HL-60 (cell line): ENCODE results near the gene BICRAL.

Experiments used
- DNase-seq, 2 experiments: peaks; one replicate each; pipeline ENCODE4 v3.0.0-alpha.2; 2010 to 2020; ENCODE audit warnings: low read depth in 1 of 2, low spot score in 1 of 2
- H3K27ac ChIP-seq: fragments of 250-450 bp; sonication (Bioruptor Pico); replicated peaks from 2 replicates; pipeline ENCODE4 v1.5.1; 2020; ENCODE audit warnings: mild to moderate bottlenecking, moderate library complexity
- H3K27me3 ChIP-seq: fragments of 250-450 bp; sonication (Bioruptor Pico); 2 replicates; pipeline ENCODE4 v1.5.1; 2021; ENCODE audit warnings: mild to moderate bottlenecking, moderate library complexity; ENCODE audit not compliant: insufficient read depth, poor library complexity, severe bottlenecking
- H3K4me3 ChIP-seq: replicated peaks from 2 replicates; pipeline ENCODE4 v1.5.1; 2011; ENCODE audit warnings: mild to moderate bottlenecking, control low read depth, low read length; ENCODE audit not compliant: insufficient read depth
- CTCF ChIP-seq: IDR thresholded peaks from one replicate; pipeline ENCODE4 v1.5.1; 2011; ENCODE audit warnings: low read length, control low read depth, inconsistent platforms; ENCODE audit not compliant: insufficient read depth
- GABPA ChIP-seq: IDR thresholded peaks from 2 replicates; pipeline ENCODE4 v1.6.1; 2012; ENCODE audit warnings: low read depth
- POLR2AphosphoS5 ChIP-seq: IDR thresholded peaks from 2 replicates; pipeline ENCODE4 v1.6.1; 2012; ENCODE audit warnings: low read depth
- REST ChIP-seq: IDR thresholded peaks from 2 replicates; pipeline ENCODE4 v1.6.1; 2012; ENCODE audit warnings: low read depth; ENCODE audit not compliant: insufficient replicate concordance
- SPI1 ChIP-seq: IDR thresholded peaks from 2 replicates; pipeline ENCODE4 v1.6.1; 2012; ENCODE audit warnings: low read depth, mild to moderate bottlenecking, borderline replicate concordance

The BICRAL gene

GRCh38 chr6:42819803-42820511, 38.1 kb downstream of the BICRAL start:
- Histone ChIP-seq H3K4me3 (no peak overlapping the region), H3K27ac (no peak overlapping the region), H3K27me3 (no peaks in the 10 kb centered on the region)
- no peak for TF ChIP-seq GABPA
- TF ChIP-seq POLR2AphosphoS5: no peak
- TF ChIP-seq CTCF: no peak
- no peak for TF ChIP-seq REST
- no peak; the same call in 1 of the 2 replicates for TF ChIP-seq SPI1
- no peak for DNase-seq

- TF ChIP-seq REST: no peak
- TF ChIP-seq SPI1: no peak
- no peak for TF ChIP-seq GABPA
- no peak for TF ChIP-seq POLR2AphosphoS5
- no peak for TF ChIP-seq CTCF
- no peaks in the 10 kb centered on the region for H3K27me3 ChIP-seq
Measured at GRCh38 chr6:42820512-42821340, 38.9 kb downstream of the BICRAL start.

GRCh38 chr6:42821341-42821668, 39.5 kb downstream of the BICRAL start:
- no peaks in the 10 kb centered on the region for H3K27me3 ChIP-seq
- no peak overlapping the region for H3K27ac ChIP-seq
- H3K4me3 ChIP-seq: no peak overlapping the region
- DNase-seq: no peak
- TF ChIP-seq REST: no peak
- TF ChIP-seq GABPA: no peak
- no peak for TF ChIP-seq SPI1
- no peak for TF ChIP-seq CTCF
- TF ChIP-seq POLR2AphosphoS5: no peak

More at GRCh38 chr6:42820512-42821340, 38.9 kb downstream of the BICRAL start:
- Histone ChIP-seq H3K4me3 (no peak overlapping the region), H3K27ac (no peak overlapping the region)
- no peak for DNase-seq
